GM12892 (cell line): ENCODE data around the gene HARS1.

ENCODE experiments used
- POLR2A ChIP-seq: IDR thresholded peaks from 2 replicates; pipeline ENCODE4 v1.6.1; 2011; ENCODE audit warnings: low read depth, low read length, control low read depth
- POLR2AphosphoS5 ChIP-seq: IDR thresholded peaks from 2 replicates; pipeline ENCODE4 v1.6.1; 2011; ENCODE audit warnings: low read depth, low read length, control low read depth

DNA sequence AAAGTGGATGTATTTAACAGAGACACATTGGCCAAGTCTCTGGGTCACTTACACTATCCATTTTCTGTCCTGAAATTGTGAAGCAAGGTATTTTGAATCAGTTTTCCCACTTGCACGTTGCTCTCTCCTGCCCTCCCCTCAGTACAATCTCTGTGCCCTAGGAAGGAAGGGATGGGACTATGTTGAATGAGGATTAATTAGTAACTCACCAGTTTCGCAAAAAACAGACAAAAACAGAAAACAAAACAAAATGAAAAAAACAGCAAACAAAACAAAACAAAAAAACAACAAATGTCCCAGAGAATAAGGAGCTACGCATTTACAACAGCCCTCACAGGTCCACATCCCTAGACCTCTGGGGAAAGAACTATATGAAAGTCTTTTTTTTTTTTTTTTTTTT, 57.1 kb downstream of the HARS1 start:
- TF ChIP-seq POLR2A (no peak), POLR2AphosphoS5 (no peak)
